ENCODE data around the gene BRD2.

GRCh38 chr6:32945108-32945760 is 23.2 kb upstream of the BRD2 start:
- TF ChIP-seq GABPA (IDR thresholded peaks at IDR 0.05; ENCODE audit: low read depth) (no peak), POLR2AphosphoS5 (IDR thresholded peaks at IDR 0.05; ENCODE audit: low read depth) (no peak), CTCF (IDR thresholded peaks at IDR 0.05; ENCODE audit: insufficient read depth, low read length) (no peak), REST (IDR thresholded peaks at IDR 0.05; ENCODE audit: insufficient replicate concordance, low read depth) (no peak), SPI1 (IDR thresholded peaks at IDR 0.05; ENCODE audit: borderline replicate concordance, low read depth) (no peak)

Measured in HL-60 (cell line).